ENCODE measurements around the gene MYH10.

MYH10 gene

DNA sequence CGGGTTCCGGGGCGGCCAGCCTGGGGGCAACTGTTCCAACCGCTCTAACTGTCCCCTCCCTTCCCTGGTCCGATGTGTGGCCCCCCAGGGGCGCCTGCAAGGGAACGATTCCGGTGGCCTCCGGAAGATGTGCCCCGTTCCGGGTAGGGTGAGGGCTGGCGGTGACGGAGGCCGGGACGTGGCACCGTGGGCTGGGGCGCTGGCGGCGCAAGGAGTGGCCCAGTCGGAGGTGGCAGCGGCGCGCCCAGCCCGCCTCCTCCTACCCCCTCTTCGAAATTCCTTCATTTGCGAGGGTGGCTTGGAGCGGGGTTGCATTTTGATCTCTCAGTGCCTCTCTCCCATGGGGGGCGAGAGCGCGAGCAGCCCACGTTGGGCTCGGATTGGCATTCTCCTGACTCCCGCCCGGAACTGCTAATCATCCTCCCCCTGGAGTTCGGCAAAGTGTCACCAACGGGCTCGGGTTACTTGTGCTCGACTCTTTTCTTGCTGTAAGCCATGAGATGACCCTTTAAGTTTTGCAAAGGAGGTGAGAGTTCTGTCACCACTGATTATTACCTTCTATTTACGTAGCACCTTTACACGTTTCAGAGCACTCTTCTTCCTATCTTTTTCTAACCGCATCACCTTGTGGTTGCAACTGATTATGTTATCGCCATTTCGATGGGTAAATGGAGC is 194.2 kb downstream of the MYH10 start:
- H3K9ac ChIP-seq (ENCODE audit: low read length in 5 of 5), result peak overlapping the region; percentile 81 to 100 (median 92)
- H3K4me3 ChIP-seq (ENCODE audit: low read depth in 1 of 5, low read length in 5 of 5), result peak overlapping the region; percentile 87 to 93 (median 92)
- no peaks in the 10 kb centered on the region for H3K27me3 ChIP-seq (ENCODE audit: control insufficient read depth in 5 of 5, insufficient read depth in 4 of 5, low read length in 5 of 5)
- no peaks in the 10 kb centered on the region for H3K9me3 ChIP-seq (ENCODE audit: control insufficient read depth in 5 of 5, low read length in 5 of 5)
- peak overlapping the region; percentile 99 for H3K27ac ChIP-seq (ENCODE audit: low read depth, low read length)
- H3K36me3 ChIP-seq (ENCODE audit: control insufficient read depth in 5 of 5, insufficient read depth in 5 of 5, low read length in 5 of 5), result peaks cover 4 to 9% (median 6%) of the 10 kb centered on the region in 5 donors
- peaks cover under 1 to 38% (median 30%) of the 10 kb centered on the region in 5 donors for H3K4me1 ChIP-seq (ENCODE audit: control insufficient read depth in 5 of 5, insufficient read depth in 5 of 5, low read length in 5 of 5)

GRCh38 chr17:8435245-8436168 is 195.0 kb downstream of the MYH10 start, which contains the start of gene NDEL1:
Gene NDEL1, plus strand, starts transcription at chr17:8435884. Its CDS starts 8,388 bp downstream, at chr17:8444272.
- H3K27me3 ChIP-seq (ENCODE audit: control insufficient read depth in 5 of 5, insufficient read depth in 4 of 5, low read length in 5 of 5), result no peaks in the 10 kb centered on the region
- peak within 1 kb of the TSS; percentile 99 for H3K27ac ChIP-seq (ENCODE audit: low read depth, low read length)
- peak within 1 kb of the TSS; percentile 81 to 100 (median 92) for H3K9ac ChIP-seq (ENCODE audit: low read length in 5 of 5)
- no peaks in the 10 kb centered on the region for H3K9me3 ChIP-seq (ENCODE audit: control insufficient read depth in 5 of 5, low read length in 5 of 5)
- H3K4me3 ChIP-seq (ENCODE audit: low read depth in 1 of 5, low read length in 5 of 5), result peak within 1 kb of the TSS; percentile 87 to 93 (median 92)
- peaks cover 4 to 8% (median 4%) of the 10 kb centered on the region in 5 donors for H3K36me3 ChIP-seq (ENCODE audit: control insufficient read depth in 5 of 5, insufficient read depth in 5 of 5, low read length in 5 of 5)
- H3K4me1 ChIP-seq (ENCODE audit: control insufficient read depth in 5 of 5, insufficient read depth in 5 of 5, low read length in 5 of 5), result peaks cover 6 to 40% (median 31%) of the 10 kb centered on the region in 5 donors

DNA sequence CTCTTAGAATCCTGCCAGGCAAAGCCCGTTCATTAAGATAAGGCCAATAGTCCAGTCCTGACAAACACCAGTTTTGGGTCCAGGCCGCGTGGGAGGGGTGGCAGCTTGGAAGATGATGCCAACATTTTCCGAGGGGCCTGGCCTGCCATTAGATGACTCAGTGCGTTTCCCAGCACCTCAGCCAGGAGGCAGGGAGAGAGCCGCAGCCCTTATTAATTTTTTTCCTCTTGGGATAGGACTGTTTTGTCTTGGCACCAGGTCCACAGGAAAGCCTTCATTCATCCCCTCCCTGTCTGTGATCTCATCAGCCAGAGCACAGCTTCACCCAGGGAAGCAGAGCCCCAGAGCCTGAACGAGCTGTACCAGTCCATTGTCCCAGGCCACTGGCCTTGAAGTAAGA is 199.6 kb downstream of the MYH10 start:
- no peak overlapping the region for H3K4me3 ChIP-seq (ENCODE audit: low read depth in 1 of 5, low read length in 5 of 5)
- no peaks in the 10 kb centered on the region for H3K9me3 ChIP-seq (ENCODE audit: control insufficient read depth in 5 of 5, low read length in 5 of 5)
- H3K4me1 ChIP-seq (ENCODE audit: control insufficient read depth in 5 of 5, insufficient read depth in 5 of 5, low read length in 5 of 5), result peaks cover 6 to 22% (median 20%) of the 10 kb centered on the region in 5 donors
- H3K27me3 ChIP-seq (ENCODE audit: control insufficient read depth in 5 of 5, insufficient read depth in 4 of 5, low read length in 5 of 5), result no peaks in the 10 kb centered on the region
- peak overlapping the region in 2 of 5 donors; percentile 43 for H3K9ac ChIP-seq (ENCODE audit: low read length in 5 of 5)
- H3K27ac ChIP-seq (ENCODE audit: low read depth, low read length), result peak overlapping the region; percentile 62
- H3K36me3 ChIP-seq (ENCODE audit: control insufficient read depth in 5 of 5, insufficient read depth in 5 of 5, low read length in 5 of 5), result no peaks in the 10 kb centered on the region

- no peak overlapping the region for H3K4me3 ChIP-seq (ENCODE audit: low read depth in 1 of 5, low read length in 5 of 5)
- no peak overlapping the region for H3K27ac ChIP-seq (ENCODE audit: low read depth, low read length)
- H3K36me3 ChIP-seq (ENCODE audit: control insufficient read depth in 5 of 5, insufficient read depth in 5 of 5, low read length in 5 of 5), result no peaks in the 10 kb centered on the region
- no peak overlapping the region for H3K9ac ChIP-seq (ENCODE audit: low read length in 5 of 5)
- peaks cover 6 to 23% (median 18%) of the 10 kb centered on the region in 5 donors for H3K4me1 ChIP-seq (ENCODE audit: control insufficient read depth in 5 of 5, insufficient read depth in 5 of 5, low read length in 5 of 5)
- H3K27me3 ChIP-seq (ENCODE audit: control insufficient read depth in 5 of 5, insufficient read depth in 4 of 5, low read length in 5 of 5), result no peaks in the 10 kb centered on the region
- no peaks in the 10 kb centered on the region for H3K9me3 ChIP-seq (ENCODE audit: control insufficient read depth in 5 of 5, low read length in 5 of 5)
Observed at GRCh38 chr17:8426802-8427201, 203.7 kb downstream of the MYH10 start.

- Histone ChIP-seq H3K9me3 (ENCODE audit: control insufficient read depth in 5 of 5, low read length in 5 of 5) (no peaks in the 10 kb centered on the region), H3K4me3 (ENCODE audit: low read depth in 1 of 5, low read length in 5 of 5) (no peak overlapping the region), H3K4me1 (ENCODE audit: control insufficient read depth in 5 of 5, insufficient read depth in 5 of 5, low read length in 5 of 5) (peaks cover 4 to 24% (median 19%) of the 10 kb centered on the region in 5 donors), H3K27me3 (ENCODE audit: control insufficient read depth in 5 of 5, insufficient read depth in 4 of 5, low read length in 5 of 5) (no peaks in the 10 kb centered on the region), H3K27ac (ENCODE audit: low read depth, low read length) (no peak overlapping the region), H3K9ac (ENCODE audit: low read length in 5 of 5) (no peak overlapping the region), H3K36me3 (ENCODE audit: control insufficient read depth in 5 of 5, insufficient read depth in 5 of 5, low read length in 5 of 5) (no peaks in the 10 kb centered on the region)
Observed at GRCh38 chr17:8426094-8426720, 204.3 kb downstream of the MYH10 start.
